ACHN (cell line): ENCODE data around the gene UNK.

Source experiments
- DNase-seq: peaks from one replicate; pipeline ENCODE4 v3.0.0-alpha.2; 2015
- in situ Hi-C: cut with HindIII; loops from 2 replicates; pipeline ENCODE4 v1.10.0; 2017; ENCODE audit warnings: low sequenced_read_pairs, low pct_ligation_motif_present, low pct_unique_long_range_greater_than_20kb

UNK gene

DNA sequence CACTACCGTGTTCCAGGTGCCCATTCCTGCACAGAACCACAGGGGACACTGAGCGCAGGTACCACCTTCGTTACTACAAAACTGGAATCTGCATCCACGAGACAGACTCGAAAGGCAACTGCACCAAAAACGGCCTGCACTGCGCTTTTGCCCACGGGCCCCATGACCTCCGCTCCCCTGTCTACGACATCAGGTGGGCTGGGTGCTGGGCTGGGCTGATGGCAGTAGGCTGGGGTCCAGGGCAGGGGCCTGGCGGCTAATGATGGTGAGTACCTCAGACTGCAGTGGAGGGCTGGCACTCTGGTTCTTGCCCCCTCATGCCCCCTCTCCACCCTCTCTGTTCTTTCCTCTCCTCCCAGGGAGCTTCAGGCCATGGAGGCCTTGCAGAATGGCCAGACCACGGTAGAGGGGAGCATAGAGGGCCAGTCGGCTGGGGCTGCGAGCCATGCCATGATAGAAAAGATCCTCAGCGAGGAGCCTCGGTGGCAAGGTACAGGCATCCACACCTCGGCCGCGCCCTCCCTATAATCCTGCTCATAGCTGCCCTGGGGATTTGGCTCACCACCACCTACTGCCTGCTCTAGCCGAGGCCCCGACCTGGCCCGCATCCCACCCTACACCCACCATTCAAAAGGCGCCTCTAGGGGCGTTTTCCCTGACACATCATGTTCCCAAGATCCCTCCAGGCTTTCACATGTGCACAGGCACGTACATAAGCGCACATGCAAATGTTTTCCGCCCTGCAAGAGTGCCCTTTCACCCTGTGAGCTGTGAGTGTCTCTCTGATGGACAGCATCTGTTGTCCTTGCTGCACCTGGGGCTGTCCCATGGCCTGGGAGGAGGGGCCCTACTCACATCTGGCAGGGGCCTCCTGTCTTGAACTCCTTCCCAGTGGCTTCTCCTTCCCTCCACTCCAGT, 27.7 kb downstream of the UNK start:
- DNase-seq: no peak
- in situ Hi-C loops: no loop called here

DNA sequence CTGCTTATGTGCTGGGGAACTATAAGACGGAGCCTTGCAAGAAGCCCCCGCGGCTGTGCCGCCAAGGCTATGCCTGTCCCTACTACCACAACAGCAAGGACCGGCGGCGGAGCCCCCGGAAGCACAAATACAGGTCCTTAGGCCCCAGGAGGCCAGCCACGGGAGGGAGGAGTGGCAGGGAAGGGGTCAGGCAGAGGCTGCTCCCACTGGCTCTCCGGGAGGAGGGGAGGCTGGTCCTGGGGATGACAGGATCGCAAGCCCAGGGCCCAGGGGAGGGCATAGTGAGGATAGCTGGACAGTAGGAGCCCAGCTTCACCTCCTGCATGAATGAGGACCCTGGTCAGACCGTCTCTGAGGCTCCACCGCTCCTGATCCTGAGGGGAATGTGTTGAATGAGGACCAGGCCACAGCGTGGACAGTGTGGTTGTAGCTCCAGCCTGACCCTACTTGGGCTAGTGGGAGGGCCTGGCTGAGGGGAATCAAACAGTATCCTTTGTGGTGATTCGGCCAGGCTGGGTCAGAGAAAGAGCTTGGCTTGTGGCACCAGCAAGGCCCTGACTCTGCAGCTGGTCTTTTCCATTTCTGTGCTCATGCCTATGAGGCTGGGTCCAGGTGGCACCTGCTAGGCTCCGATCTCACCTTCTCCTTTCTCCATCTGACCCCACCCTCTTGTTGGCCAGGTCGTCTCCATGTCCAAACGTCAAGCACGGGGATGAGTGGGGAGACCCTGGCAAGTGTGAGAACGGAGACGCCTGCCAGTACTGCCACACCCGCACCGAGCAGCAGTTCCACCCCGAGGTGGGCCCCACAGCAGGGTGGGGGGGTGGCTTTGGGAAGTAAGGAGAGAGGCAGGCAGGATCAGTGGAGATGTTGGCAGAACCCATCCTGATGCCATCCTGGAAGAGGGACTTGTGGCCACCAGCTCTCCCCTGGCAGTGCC, 28.7 kb downstream of the UNK start:
- in situ Hi-C loops: no loop called here
- no peak for DNase-seq

DNA sequence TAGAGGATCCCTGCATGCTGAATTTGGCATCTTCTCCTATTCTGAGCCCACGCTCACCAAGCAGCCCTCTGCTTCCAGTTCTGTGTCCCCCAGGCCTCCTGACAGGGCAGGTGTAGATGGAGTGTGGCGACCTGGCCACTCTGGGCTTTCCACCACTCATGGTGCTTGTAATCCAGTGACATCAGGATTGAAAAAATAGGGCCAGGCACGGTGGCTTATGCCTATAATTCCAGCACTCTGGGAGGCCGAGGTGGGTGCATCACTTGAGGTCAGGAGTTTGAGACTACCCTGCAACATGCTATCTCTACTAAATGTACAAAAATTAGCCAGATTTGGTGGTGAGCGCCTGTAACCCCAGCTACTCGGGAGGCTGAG, 29.4 kb downstream of the UNK start:
- no peak for DNase-seq
- in situ Hi-C loops: no loop called here

DNA sequence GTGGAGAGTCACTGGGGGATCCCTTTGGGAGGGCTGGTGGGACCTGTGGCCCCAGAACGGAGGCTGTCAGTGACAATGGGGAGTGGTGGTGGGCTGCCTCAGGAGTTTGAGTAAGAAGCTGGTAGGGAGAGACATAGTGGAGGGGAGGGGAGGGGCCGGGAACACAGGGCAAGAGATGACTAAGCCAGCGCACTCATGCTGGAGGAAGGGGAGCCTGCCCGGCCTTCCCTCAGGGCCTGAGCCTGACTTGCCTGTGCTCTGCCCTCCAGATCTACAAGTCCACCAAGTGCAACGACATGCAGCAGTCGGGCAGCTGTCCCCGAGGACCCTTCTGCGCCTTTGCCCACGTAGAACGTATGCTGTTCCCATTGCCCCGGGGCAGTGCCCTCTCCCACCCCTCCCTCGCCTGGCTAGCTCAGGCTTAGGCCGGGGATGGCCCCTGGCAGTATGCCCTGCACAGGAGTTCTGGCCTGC, 30.3 kb downstream of the UNK start:
- peak; percentile 71 for DNase-seq
- in situ Hi-C loops: no loop called here

DNA sequence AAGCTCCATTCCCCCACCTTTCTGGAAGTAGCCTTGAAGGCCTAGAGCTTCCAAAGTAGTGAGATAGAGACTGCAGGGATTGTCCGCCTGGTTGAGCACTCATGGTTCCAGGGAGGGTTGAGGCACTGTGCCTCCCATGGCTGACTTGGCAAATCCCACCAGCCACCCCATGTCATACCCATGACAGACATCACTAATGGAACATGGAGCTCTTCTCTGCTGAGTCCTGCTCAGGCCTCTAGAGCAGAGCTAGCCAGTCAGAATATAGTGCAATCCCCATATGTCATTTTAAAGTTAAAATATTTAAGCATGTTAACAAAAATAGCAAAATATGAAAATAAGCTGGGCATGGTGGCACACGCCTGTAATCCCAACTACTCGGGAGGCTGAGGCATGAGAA, 30.8 kb downstream of the UNK start:
- DNase-seq: no peak
- in situ Hi-C loops: no loop called here

DNA sequence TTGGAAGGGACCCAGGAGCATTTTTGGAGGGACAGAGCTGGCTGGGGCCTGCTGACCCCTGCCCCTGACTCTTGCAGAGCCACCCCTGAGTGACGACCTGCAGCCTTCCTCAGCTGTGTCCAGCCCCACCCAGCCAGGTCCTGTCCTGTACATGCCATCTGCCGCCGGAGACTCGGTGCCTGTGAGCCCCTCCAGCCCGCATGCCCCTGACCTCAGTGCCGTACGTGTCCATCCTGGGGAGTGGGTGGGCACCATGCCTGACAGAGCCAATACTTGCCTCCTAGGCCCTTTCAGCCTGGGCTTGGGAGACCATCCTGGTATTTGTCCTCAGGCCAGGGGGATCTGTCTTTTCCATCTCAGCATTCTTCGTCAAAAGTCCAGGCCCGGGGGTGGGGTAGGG, 32.1 kb downstream of the UNK start:
- DNase-seq: no peak

DNA sequence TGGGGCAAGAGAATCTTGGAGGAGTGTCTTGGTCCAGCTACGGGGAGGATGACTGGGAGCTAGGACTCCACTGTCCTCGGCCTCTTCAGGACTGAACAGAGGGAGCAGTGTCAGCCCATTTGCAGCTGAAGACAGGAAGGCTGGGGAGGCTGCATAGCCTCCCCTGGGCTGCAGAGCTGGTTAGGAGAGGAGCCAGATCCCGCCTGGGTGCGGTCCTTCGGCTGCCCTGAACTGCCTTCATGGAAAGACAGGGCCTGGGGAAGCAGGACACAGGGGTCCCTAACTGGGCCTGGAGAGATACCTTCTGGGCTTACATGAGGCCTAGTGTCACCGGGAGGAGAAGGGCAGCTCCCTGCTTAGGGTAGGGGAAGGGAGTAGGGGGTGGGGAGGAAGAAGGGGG, 33.0 kb downstream of the UNK start:
- no peak for DNase-seq
- in situ Hi-C loops: no loop called here

More for the DNA sequence above, 32.1 kb downstream of the UNK start:
- in situ Hi-C loops: no loop called here

DNA sequence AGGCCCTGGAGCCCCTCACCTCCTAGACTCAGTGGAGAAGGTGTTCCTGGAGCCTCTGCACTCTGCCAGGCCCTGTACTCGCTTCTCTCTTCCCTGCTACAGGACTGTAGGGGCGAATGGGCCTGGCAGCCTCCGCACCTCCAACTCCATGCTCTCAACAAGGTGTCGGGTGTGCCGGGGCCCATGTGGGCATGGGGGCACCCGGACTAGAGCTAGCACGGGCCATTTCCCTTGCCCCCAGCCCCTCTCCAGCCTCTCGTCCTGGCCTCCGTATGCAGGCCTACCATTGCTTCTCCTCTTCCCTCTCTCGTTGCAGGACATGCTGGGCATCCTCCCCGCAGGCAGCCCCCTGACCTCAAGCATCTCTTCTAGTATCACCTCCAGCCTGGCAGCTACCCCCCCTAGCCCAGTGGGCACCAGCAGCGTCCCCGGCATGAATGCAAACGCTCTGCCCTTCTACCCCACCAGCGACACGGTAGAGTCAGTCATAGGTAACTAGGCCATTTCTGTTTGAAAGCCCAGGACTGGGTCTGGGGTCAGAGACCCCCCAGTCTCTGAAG, 33.8 kb downstream of the UNK start:
- in situ Hi-C loops: no loop called here

DNA sequence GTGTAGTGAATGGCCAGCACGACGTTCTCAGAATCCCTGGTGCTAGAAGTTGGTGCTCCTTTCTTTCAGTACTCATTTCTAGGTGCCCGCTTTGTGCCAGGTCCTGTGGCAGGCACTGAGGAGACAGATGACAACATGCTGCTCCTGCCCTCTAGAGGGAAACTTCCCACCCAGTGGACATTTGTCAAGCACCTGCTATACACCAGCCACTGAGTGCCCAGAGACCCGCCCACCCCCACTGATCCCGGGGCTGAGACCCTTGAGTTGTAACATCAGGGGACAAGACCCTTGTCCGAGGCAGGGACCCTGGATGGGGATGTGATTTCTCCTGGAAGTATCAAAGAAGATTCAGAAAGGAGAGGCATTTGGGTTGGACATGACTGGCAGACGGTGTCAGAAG, 34.5 kb downstream of the UNK start:
- in situ Hi-C loops: no loop called here

More for the DNA sequence above, 33.8 kb downstream of the UNK start:
- no peak for DNase-seq

DNA sequence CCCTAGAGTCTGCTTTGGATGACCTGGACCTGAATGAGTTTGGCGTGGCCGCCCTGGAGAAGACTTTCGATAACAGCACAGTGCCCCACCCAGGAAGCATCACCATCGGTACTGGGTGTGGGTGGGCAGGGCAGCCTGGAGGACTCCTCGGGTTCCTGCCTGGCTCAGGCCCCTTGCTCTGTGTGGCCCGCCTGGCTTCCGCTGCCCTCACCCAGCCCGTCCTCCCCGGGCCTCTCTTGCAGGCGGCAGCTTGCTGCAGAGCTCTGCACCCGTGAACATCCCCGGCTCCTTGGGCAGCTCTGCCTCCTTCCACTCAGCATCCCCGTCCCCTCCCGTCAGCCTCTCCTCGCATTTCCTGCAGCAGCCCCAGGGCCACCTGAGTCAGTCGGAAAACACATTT, 35.1 kb downstream of the UNK start:
- in situ Hi-C loops: no loop called here
- no peak for DNase-seq

More for the DNA sequence above, 34.5 kb downstream of the UNK start:
- DNase-seq: no peak

DNA sequence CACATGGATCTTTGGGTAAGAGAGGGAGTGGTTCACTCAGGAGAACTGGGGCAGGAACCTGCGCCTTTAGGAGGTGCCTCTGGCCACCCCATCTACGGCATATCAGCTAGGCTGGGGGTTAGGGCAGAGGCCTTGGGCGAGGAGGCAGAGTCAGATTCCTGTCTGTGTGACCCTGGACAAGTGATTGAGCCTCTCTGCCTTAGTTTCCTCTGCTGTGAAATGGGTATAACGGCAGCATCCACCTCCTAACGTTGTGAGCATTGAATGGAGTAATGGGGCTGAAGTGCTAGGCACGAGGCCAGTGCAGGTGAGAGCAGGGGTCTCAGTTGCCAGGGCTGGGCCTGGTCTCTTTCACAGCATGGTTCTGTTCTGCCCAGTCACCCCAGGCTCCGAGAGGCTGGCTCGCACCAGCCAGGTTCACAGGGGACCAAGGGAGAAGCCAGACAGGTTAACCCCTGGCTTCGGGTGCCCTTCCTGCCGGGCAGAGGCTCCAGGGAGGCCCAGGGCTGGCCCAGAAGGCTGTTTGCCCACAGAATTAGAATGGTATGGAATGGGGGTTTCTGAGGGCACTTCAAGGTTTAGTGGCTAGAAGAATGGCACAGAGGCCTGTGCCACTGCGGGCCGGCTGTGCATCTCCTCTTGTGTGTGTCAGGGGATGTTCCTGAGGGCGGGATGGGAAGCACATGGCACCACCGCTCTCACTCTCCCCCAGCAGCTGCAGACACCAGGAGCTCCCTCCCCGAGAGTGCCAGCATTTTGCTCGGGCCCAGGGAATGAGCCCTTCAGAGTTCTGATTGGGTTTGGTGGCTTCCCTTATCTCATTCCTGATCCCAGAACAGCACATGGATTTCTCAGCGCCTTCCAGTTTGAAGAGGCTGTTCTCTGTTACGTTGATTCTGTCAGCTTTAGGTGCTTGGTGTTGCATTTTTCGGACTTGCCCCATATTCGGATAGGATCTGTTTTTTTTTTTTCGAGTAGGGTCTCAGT, 35.8 kb downstream of the UNK start:
- no peak for DNase-seq
- in situ Hi-C loops: no loop called here

DNA sequence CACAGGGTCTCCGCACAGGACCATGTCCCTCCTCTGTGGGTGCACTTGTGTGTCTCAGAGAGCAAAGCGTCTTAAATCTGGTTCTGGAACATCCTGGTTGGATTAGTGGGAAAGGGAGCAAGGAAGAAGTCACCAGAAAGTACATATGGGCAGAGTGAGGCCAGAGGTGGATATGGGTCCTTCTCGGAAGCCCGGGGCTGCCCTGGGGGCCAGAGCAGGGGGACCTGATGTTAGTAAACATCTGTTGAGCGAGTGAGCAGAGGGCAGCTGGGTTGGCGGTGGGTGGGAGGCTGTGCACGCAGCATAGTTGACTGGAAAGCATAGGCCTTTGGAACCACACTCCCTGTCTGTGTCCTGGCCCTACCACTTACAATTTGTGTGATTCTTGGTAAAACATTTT, 36.9 kb downstream of the UNK start:
- in situ Hi-C loops: no loop called here
- DNase-seq: no peak

DNA sequence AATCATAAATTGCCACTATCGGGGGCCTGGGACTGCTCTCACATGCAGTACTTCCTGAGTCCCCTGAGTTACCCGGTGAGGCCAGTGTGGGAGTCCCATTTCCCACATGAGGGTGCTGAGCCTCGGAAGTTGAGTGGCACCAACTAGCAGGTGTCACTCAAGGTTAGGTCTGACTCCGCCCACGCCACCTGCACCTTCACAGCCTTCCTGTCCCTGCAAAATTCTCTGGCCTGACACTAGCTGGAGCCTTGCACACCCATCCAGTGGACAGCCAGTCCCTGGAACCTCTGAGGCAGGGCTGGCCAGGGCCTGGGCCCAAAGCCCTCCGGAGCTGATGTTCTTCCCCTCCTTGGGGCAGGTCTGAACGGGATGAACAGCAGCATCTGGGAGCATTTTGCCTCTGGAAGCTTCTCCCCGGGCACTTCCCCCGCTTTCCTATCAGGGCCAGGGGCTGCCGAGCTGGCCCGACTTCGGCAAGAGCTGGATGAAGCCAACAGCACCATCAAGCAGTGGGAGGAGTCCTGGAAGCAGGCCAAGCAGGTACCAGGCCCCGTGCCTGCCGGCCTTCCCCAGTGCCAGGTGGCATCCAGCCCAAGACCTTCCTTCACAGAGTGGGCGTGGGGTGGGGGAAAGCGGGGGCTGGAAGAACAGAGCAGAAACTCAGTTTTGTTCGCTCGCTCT, 37.7 kb downstream of the UNK start:
- DNase-seq: no peak
- in situ Hi-C loops: no loop called here

DNA sequence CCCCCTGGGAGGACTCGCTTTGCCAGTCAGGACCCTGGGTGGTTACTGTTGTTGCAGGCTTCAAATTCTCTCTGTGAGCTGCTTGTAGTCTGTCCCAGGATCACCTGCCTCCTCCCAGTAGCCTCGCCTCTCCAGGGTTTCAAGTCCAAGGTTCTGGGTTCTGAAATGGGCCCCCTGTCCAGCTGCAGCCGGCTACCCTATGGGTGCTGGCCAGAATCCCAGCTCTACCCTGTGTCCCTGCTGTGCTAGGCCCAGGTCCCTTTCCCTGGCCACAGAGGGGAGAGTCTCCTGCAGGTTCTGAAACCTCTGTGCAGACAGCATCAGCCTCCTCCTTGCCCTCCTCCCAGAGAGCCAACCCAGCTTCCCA, 38.2 kb downstream of the UNK start:
- in situ Hi-C loops: no loop called here

DNA sequence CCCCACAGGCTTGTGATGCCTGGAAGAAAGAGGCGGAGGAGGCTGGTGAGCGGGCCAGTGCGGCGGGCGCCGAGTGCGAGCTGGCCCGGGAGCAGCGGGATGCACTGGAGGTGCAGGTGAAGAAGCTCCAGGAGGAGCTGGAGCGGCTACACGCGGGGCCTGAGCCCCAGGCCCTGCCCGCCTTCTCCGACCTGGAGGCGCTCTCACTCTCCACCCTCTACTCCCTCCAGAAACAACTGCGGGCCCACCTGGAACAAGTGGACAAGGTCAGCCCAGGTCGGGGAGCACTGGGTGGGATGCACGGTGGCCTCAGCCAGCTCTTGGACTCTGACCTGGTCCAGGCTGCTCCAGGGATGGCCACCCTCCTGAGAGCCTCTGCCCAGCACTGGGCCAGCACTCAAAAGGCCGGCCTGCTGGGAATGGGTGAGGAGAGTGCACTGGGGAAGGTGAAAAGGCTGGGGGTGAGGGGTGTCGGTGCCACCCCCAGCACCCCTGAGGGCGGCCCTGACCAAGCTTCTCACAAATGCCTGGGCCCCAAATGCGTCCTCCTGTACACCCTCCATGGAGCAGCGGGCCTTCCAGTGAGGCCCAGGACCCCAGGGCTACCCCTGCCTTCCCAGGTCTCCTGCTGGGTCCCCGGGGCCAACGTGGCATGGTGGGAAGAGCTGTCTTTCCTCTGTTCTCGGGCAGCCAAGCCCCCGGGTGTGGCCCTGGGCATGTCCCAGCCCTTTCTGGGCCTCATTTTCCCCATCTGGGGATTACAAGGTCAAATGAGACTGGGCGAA, 38.8 kb downstream of the UNK start:
- in situ Hi-C loops: no loop called here

More for the DNA sequence above, 38.2 kb downstream of the UNK start:
- DNase-seq: no peak

DNA sequence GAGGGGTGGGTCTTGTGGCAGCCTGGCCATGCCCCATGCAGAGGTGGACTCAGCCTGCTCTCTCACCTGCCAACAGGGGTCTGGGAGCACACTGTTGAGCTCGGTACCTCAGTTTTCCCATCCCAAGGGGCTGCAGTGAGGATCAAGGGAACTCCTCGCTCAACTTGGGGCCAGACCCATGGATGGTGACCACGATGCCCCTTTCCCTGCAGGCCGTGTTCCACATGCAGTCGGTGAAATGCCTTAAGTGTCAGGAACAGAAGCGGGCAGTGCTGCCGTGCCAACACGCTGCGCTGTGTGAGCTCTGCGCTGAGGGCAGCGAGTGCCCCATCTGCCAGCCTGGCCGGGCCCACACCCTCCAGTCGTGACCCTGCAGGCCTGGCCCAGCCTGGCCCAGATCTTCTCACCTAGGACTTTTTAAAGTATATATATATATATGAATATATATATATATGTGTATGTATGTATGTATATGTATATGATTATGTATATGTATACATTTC, 39.5 kb downstream of the UNK start:
- in situ Hi-C loops: no loop called here
- no peak for DNase-seq

More for the DNA sequence above, 38.8 kb downstream of the UNK start:
- DNase-seq: no peak

DNA sequence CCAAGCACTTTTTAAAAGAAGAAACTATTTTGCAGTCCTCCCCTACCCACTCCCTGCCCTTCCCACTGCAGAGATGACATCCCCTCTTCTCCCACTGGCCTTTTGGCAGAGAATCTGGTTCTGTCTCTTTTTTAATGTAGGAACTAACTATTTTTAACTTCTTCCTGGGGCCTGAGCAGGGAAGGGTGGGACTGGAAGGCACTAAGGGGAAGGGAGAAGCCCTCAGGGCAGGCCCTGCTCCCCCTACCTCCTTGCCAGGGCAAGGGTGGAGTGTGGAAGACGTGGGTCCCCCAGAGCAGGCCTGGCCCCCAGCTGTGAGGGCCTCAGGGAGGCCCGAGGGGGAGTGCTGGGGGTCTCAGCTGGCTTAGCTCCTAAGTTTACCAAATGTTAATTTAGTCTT, 40.1 kb downstream of the UNK start:
- DNase-seq: no peak
- in situ Hi-C loops: no loop called here
